Stimulated activated CD8-positive, alpha-beta memory T cell treated with anti-CD3 and anti-CD28 coated beads, Interleukin-7, amount 100 ng/mL, for 1 hour (primary cell): Measurements from ENCODE around the gene SLC16A5.
"Not testable (repeated sequence)": the region's sequence is repeated elsewhere in the genome, so short reads cannot be mapped to it uniquely, and the experiment has no call there.

Experiments
- DNase-seq, 2 donors: peaks; one replicate each; pipeline ENCODE4 v3.0.0-alpha.2; 2020; ENCODE audit warnings: low read depth in 2 of 2

The SLC16A5 gene

GRCh38 chr17:75133001-75133400 is 45.2 kb downstream of the SLC16A5 start:
- DNase-seq: no peak

- not testable (repeated sequence) for DNase-seq
These were observed 46.0 kb downstream of the SLC16A5 start for GRCh38 chr17:75133607-75134347.

- DNase-seq: no peak
These were observed 47.7 kb downstream of the SLC16A5 start for GRCh38 chr17:75135452-75135851.

- no peak for DNase-seq
These were observed 48.2 kb downstream of the SLC16A5 start for GRCh38 chr17:75135946-75136345.

GRCh38 chr17:75137762-75138161 is 50.0 kb downstream of the SLC16A5 start:
- not testable (repeated sequence) for DNase-seq

GRCh38 chr17:75138519-75138918 is 50.8 kb downstream of the SLC16A5 start:
- DNase-seq: no peak

- no peak for DNase-seq
These were observed 54.6 kb downstream of the SLC16A5 start for GRCh38 chr17:75142236-75142971.

GRCh38 chr17:75144816-75145512 is 57.2 kb downstream of the SLC16A5 start:
- no peak for DNase-seq

- DNase-seq: no peak
These were observed 58.8 kb downstream of the SLC16A5 start for GRCh38 chr17:75146592-75146991.

GRCh38 chr17:75147878-75148546 is 60.3 kb downstream of the SLC16A5 start:
- no peak for DNase-seq

- no peak for DNase-seq
These were observed 64.2 kb downstream of the SLC16A5 start for GRCh38 chr17:75151930-75152329.

- no peak for DNase-seq
These were observed 64.8 kb downstream of the SLC16A5 start for GRCh38 chr17:75152523-75152921.

- no peak for DNase-seq
These were observed 65.4 kb downstream of the SLC16A5 start for GRCh38 chr17:75152922-75153779.

GRCh38 chr17:75153780-75154194 is 66.0 kb downstream of the SLC16A5 start:
- DNase-seq: no peak

- peak; percentile 92 for DNase-seq
These were observed 66.7 kb downstream of the SLC16A5 start, which contains the start of gene JPT1 for GRCh38 chr17:75154195-75155106. TSS of gene JPT1 (minus strand) at chr17:75154512. CDS start at chr17:75154397, 115 bp downstream.

GRCh38 chr17:75155191-75155601 is 67.4 kb downstream of the SLC16A5 start:
- DNase-seq: no peak
